ENCODE measurements around the gene HS3ST2.

The HS3ST2 gene

GRCh38 chr16:22787466-22788192, 26.3 kb upstream of the HS3ST2 start:
- no peak overlapping the region for H3K4me3 ChIP-seq (replicated peaks in 1 of 2; ENCODE audit: low read depth in 2 of 2, low read length in 2 of 2)
- TF ChIP-seq, protein P1, sequence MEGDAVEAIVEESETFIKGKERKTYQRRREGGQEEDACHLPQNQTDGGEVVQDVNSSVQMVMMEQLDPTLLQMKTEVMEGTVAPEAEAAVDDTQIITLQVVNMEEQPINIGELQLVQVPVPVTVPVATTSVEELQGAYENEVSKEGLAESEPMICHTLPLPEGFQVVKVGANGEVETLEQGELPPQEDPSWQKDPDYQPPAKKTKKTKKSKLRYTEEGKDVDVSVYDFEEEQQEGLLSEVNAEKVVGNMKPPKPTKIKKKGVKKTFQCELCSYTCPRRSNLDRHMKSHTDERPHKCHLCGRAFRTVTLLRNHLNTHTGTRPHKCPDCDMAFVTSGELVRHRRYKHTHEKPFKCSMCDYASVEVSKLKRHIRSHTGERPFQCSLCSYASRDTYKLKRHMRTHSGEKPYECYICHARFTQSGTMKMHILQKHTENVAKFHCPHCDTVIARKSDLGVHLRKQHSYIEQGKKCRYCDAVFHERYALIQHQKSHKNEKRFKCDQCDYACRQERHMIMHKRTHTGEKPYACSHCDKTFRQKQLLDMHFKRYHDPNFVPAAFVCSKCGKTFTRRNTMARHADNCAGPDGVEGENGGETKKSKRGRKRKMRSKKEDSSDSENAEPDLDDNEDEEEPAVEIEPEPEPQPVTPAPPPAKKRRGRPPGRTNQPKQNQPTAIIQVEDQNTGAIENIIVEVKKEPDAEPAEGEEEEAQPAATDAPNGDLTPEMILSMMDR (IDR thresholded peaks at IDR 0.05; ENCODE audit: low read depth, low read length): no peak
- no peak for DNase-seq (ENCODE audit: low read depth in 2 of 2)

- no peak for DNase-seq (ENCODE audit: low read depth in 2 of 2)
- H3K4me3 ChIP-seq (replicated peaks in 1 of 2; ENCODE audit: low read depth in 2 of 2, low read length in 2 of 2): no peak overlapping the region
- TF ChIP-seq, protein P1 (IDR thresholded peaks at IDR 0.05; ENCODE audit: low read depth, low read length): no peak
These were observed 25.8 kb upstream of the HS3ST2 start for GRCh38 chr16:22788193-22788530.

DNA sequence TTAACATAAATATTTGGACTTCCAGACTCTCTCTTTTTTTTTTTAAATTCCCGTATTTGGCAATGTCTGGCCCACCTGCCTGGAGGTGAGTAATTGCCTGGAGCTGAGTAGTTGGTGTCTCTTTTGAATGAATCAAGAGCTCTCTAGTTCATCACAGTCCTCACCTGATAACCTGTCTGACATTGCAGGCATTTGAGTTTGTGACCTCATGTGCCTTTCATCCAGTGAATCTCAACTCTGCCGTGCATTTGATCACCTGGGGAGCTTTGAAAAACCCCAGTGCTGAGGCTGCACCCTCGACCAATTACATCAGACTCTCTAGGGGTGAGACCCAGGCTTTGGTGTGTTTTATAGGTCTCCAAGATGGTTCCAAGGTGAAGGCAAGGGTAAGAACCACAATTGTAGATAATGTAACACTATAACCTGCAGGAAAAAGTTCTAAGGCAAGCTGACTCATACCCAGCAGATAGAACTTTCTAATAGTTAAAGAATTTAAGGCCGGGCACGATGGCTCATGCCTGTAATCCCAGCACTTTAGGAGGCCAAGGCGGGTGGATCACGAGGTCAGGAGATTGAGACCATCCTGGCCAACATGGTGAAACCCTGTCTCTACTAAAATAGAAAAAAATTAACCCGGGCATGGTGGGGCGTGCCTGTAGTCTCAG, 24.5 kb upstream of the HS3ST2 start:
- TF ChIP-seq, protein P1 (IDR thresholded peaks at IDR 0.05; ENCODE audit: low read depth, low read length): no peak
- DNase-seq (ENCODE audit: low read depth in 2 of 2): no peak
- H3K4me3 ChIP-seq (replicated peaks in 1 of 2; ENCODE audit: low read depth in 2 of 2, low read length in 2 of 2): no peak overlapping the region

DNA sequence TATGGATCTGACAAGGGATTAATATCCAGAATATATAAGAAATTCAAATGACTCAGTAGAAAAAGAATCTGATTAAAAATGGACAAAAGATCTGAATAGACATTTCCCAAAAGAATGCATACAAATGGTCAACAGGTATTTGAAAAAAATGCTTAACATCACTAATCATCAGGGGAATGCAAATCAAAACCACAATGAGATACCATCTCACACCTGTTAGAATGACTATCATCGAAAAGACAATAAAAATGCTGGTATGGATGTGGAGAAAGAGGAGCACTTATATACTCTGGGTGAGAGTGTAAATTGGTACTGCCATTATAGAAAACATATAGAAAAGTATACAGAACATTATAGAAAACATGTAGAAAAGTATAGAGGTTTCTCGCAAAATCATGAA, 16.4 kb upstream of the HS3ST2 start:
- DNase-seq (ENCODE audit: low read depth in 2 of 2): no peak
- TF ChIP-seq, protein P1 (IDR thresholded peaks at IDR 0.05; ENCODE audit: low read depth, low read length): no peak
- H3K4me3 ChIP-seq (replicated peaks in 1 of 2; ENCODE audit: low read depth in 2 of 2, low read length in 2 of 2): no peak overlapping the region

- TF ChIP-seq, protein P1 (IDR thresholded peaks at IDR 0.05; ENCODE audit: low read depth, low read length): no peak
- no peak overlapping the region for H3K4me3 ChIP-seq (replicated peaks in 1 of 2; ENCODE audit: low read depth in 2 of 2, low read length in 2 of 2)
- DNase-seq (ENCODE audit: low read depth in 2 of 2): no peak
These were observed 14.8 kb upstream of the HS3ST2 start for GRCh38 chr16:22799113-22799512.

DNA sequence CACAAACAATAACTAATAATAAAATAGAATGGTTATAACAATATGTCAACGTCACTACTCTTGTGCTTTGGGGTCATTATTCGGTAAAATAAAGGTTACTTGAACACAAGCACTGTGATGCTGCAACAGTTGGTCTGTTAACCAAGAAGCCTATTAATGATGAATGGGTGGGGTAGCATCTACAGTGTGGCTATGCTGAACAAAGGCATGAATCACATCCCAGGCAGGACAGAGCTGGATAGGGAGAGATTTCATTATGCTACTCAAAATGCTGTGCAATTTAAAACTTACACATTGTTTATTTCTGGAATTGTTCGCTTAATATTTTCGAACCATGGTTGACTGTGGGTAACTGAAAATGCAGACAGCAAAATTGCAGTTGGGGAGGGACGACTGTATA, 9.1 kb upstream of the HS3ST2 start:
- H3K4me3 ChIP-seq (replicated peaks in 1 of 2; ENCODE audit: low read depth in 2 of 2, low read length in 2 of 2): no peak overlapping the region
- no peak for DNase-seq (ENCODE audit: low read depth in 2 of 2)
- TF ChIP-seq, protein P1 (IDR thresholded peaks at IDR 0.05; ENCODE audit: low read depth, low read length): no peak
